Right lobe of liver (tissue), 4 donors: Measurements from ENCODE around the gene P3H2.

Source experiments
- CTCF ChIP-seq, 4 donors: fragments of 200-600 bp in 3 of 4; fragments of 450-650 bp in 1 of 4; IDR thresholded peaks; one replicate each; pipeline versions ENCODE4 v1.5.1 to v1.8.0; 2016 to 2022; ENCODE audit warnings: antibody characterized with exemption in 4 of 4, mild to moderate bottlenecking in 2 of 4
- POLR2A ChIP-seq: fragments of 450-650 bp; IDR thresholded peaks from one replicate; pipeline ENCODE4 v1.6.1; 2017; ENCODE audit warnings: antibody characterized with exemption, mild to moderate bottlenecking
- donor health status: DM: no; HTN: no; CAD: no.
- donor health status: DM: no; HTN: no; CAD: no.
- donor health status: DM: no; HTN: yes; CAD: no.

GRCh38 chr3:189937302-189938127 is 183.2 kb downstream of the P3H2 start:
- no peak for TF ChIP-seq CTCF (IDR thresholded peaks at IDR 0.05)
- no peak for TF ChIP-seq POLR2A
